Common myeloid progenitor, CD34-positive (primary cell): ENCODE measurements around the gene TMEM247. TPM values are rescaled to one million over a fixed set of nuclear protein-coding genes. Genes with fewer than 3 reads are reported as not detected.

Source experiments
- CTCF ChIA-PET: fragments of 350-600 bp; sonication (Branson Sonifier 250); formaldehyde crosslinking; loops from one replicate; lab custom pipeline; 2021; ENCODE audit warnings: antibody characterized with exemption; lab: Charles Lee
- POLR2A ChIA-PET: fragments of 350-600 bp; sonication (Branson Sonifier 250); formaldehyde crosslinking; loops from one replicate; lab custom pipeline; 2021; ENCODE audit warnings: antibody characterized with exemption; lab: Charles Lee
- DNase-seq, 3 donors: peaks; one replicate each; pipeline versions ENCODE4 v3.0.0 to v3.0.0-alpha.2; 2013
- H3K27ac ChIP-seq, 2 experiments: 1 replicate in 1 of 2; 2 replicates in 1 of 2; pipeline ENCODE4 v1.7.0; 2013; ENCODE audit warnings: inconsistent platforms in 2 of 2, low read length in 2 of 2, mild to moderate bottlenecking in 2 of 2, low read depth in 1 of 2, moderate library complexity in 1 of 2; ENCODE audit not compliant: severe bottlenecking in 2 of 2, insufficient read depth in 1 of 2, poor library complexity in 1 of 2
- H3K27me3 ChIP-seq, 5 experiments: replicated peaks in 2 of 5; 1 replicate in 3 of 5; 2 replicates in 2 of 5; pipeline versions ENCODE4 v1.6.1 to v1.7.0; 2013; ENCODE audit warnings: low read length in 4 of 5, mild to moderate bottlenecking in 2 of 5, moderate library complexity in 2 of 5, inconsistent platforms in 1 of 5; ENCODE audit not compliant: insufficient read depth in 5 of 5, control insufficient read depth in 4 of 5
- H3K36me3 ChIP-seq, 4 experiments: 1 replicate in 2 of 4; 2 replicates in 2 of 4; pipeline versions ENCODE4 v1.6.1 to v1.7.0; 2013; ENCODE audit warnings: low read length in 3 of 4, control low read depth in 1 of 4, mild to moderate bottlenecking in 1 of 4; ENCODE audit not compliant: control insufficient read depth in 4 of 4, insufficient read depth in 4 of 4
- H3K4me1 ChIP-seq, 4 experiments: 1 replicate in 3 of 4; 2 replicates in 1 of 4; pipeline versions ENCODE4 v1.6.1 to v1.7.1; 2013; ENCODE audit warnings: low read length in 3 of 4, mild to moderate bottlenecking in 3 of 4, control low read depth in 1 of 4, inconsistent platforms in 1 of 4, moderate library complexity in 1 of 4; ENCODE audit not compliant: control insufficient read depth in 4 of 4, insufficient read depth in 4 of 4; ENCODE audit errors: control extremely low read depth in 1 of 4
- H3K4me3 ChIP-seq, 7 experiments: 1 replicate in 4 of 7; 2 replicates in 3 of 7; pipeline versions ENCODE4 v1.5.1 to v1.7.0; 2013; ENCODE audit warnings: mild to moderate bottlenecking in 7 of 7, low read length in 6 of 7, moderate library complexity in 6 of 7, inconsistent platforms in 2 of 7, low read depth in 2 of 7, control low read depth in 1 of 7; ENCODE audit not compliant: insufficient read depth in 4 of 7, control insufficient read depth in 1 of 7; ENCODE audit errors: extremely low read depth in 1 of 7
- H3K9me3 ChIP-seq, 5 experiments: 1 replicate in 4 of 5; 2 replicates in 1 of 5; pipeline versions ENCODE4 v1.6.1 to v1.7.1; 2013; ENCODE audit warnings: low read length in 4 of 5, mild to moderate bottlenecking in 2 of 5, inconsistent platforms in 1 of 5, low read depth in 1 of 5, moderate library complexity in 1 of 5; ENCODE audit not compliant: control insufficient read depth in 4 of 5, insufficient read depth in 2 of 5; ENCODE audit errors: control extremely low read depth in 1 of 5
- WGBS: methylation state at CpG from one replicate; pipeline ENCODE4 v1.1.5; 2013; ENCODE audit not compliant: insufficient coverage; 5-methylcytosine and 5-hydroxymethylcytosine counted together
- polyA plus RNA-seq: library from polyadenylated mRNA; unstranded; fragments of 120-200 nt; gene quantifications from one replicate; pipeline ENCODE4 v1.2.1, GENCODE V29; 2013

TMEM247 gene
- polyA plus RNA-seq = not detected

DNA sequence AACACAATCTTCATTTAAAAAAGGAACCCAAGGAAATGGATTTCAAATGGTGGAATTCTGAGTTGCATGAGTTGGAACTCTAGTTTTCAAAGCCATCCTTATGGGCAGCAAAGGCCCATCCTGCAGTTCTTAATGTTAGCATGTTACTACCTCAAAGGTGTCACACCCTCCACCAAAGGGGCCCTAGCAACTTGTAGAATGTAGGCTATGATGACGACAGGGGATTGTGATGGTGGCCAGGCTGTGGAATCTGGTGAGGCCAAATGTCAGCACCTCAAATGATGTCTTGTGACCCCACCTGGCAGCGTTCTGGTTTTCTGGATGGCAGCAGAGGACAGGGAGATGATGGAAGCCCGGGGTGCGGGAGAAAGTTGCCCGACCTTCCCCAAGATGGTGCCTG is at the start of gene TMEM247:
Gene TMEM247, plus strand, starts transcription at position 301 of the 400 bp plus-strand sequence.
- POLR2A ChIA-PET = no interaction called here
- H3K36me3 ChIP-seq = no peaks in the 10 kb centered on the region
- CTCF ChIA-PET = no interaction called here
- no peaks in the 10 kb centered on the region for H3K9me3 ChIP-seq
- H3K4me1 ChIP-seq = no peaks in the 10 kb centered on the region
- no peak within 1 kb of the TSS for H3K27ac ChIP-seq
- H3K4me3 ChIP-seq = no peak within 1 kb of the TSS
- H3K27me3 ChIP-seq = no peaks in the 10 kb centered on the region
- WGBS = 93% methylated on average over 4 of the region's 5 CpGs
- no peak for DNase-seq

DNA sequence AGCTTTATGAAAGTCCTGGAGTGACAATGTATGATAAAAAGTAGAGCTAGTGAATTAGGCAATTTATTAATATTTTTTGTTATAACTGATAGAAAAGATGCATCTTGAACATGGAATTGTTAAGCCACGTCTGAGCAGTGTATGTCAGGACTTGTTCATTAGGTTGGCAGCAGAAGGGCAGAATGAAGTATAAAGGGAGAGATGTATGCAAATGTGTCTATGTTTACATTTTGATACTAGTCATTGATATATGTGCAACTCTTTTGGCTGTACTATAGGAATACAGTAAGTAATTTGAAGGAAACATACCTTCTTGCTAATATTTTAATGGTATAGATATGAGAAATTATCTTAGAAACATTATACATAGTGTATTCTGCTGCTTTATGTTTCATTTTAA is 49.0 kb upstream of the TMEM247 start:
- H3K36me3 ChIP-seq = no peaks in the 10 kb centered on the region
- no peak overlapping the region for H3K4me3 ChIP-seq
- no peaks in the 10 kb centered on the region for H3K27me3 ChIP-seq
- no peak overlapping the region for H3K27ac ChIP-seq
- DNase-seq = no peak
- ChIA-PET POLR2A (no interaction called here), CTCF (no interaction called here)
- H3K4me1 ChIP-seq = peaks cover 0 to 4% (median 1%) of the 10 kb centered on the region in 4 experiments
- 100% methylated on average over 1 of the region's 1 CpG for WGBS
- peaks cover 0 to 5% (median 0%) of the 10 kb centered on the region in 5 experiments for H3K9me3 ChIP-seq

DNA sequence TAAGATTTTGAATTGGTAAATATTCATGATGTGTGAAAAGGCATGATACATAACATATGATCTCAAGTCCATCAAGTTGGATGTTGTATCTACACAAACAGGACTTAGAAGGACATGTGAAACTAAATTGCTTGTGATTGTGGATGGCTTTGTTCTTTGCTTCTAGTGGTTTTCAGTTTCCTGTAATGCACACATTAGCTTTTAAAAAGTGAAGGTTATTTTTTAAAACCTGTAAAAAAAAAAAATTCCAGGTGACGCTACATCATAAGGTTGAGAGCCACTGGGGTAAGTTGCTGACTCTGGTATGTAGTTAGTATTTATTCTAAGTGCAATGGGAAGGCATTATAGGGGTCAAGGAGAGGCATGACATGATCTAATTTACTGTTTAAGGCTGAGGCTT is 48.4 kb upstream of the TMEM247 start:
- peaks cover 0 to 5% (median 0%) of the 10 kb centered on the region in 5 experiments for H3K9me3 ChIP-seq
- no peak overlapping the region for H3K27ac ChIP-seq
- H3K36me3 ChIP-seq = no peaks in the 10 kb centered on the region
- DNase-seq = no peak
- ChIA-PET CTCF (interaction anchor here (0.7 kb wide), 1 partner anchor 9 kb away, joined by 4 read pairs; no protein-coding TSS in a partner anchor), POLR2A (no interaction called here)
- no peak overlapping the region for H3K4me3 ChIP-seq
- no CpG with 5 or more reads among the region's 1 CpG for WGBS
- peaks cover 0 to 4% (median 1%) of the 10 kb centered on the region in 4 experiments for H3K4me1 ChIP-seq
- H3K27me3 ChIP-seq = no peaks in the 10 kb centered on the region

DNA sequence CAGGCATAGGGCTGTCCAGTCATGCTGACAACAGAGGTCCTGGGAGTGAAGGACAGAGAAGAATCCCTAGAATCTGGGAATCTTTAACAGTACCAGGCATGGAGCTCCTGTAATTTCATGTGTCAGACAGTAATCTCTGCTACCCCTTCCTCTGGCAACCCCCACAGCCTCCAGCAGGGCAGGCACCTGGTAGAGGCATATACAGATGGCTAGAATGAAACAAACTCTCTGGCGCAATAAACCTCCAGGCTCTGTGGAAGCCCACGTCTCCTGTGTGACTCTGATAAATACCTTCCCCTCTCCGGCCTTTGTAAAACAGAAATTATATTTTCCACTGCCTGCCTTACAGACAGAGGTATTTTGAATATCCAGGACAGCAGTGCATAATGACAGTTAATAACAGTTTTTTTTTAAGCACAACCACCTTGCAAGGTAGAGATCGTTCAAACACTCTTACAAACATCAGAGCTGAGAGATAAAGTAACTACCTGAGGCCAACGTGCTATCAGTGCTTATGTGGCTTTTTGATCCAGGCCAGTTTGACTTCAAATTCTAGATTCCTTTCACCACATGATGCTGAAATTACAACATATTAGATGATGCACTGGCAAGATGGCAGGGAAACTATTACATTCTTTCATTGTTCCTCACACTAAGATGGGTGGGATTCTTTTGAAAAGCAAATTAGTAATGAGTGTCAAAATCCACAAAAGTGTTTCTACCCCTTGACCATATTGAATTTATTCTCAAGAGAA is 47.7 kb upstream of the TMEM247 start:
- ChIA-PET POLR2A (no interaction called here), CTCF (interaction anchor here (0.7 kb wide), 1 partner anchor 9 kb away, joined by 4 read pairs; no protein-coding TSS in a partner anchor)
- WGBS = 81% methylated on average over 3 of the region's 5 CpGs
- H3K4me1 ChIP-seq = peaks cover 0 to 4% (median 1%) of the 10 kb centered on the region in 4 experiments
- H3K4me3 ChIP-seq = no peak overlapping the region
- no peak overlapping the region for H3K27ac ChIP-seq
- H3K27me3 ChIP-seq = no peaks in the 10 kb centered on the region
- H3K36me3 ChIP-seq = no peaks in the 10 kb centered on the region
- H3K9me3 ChIP-seq = peaks cover 0 to 5% (median 0%) of the 10 kb centered on the region in 5 experiments
- DNase-seq = peak in 2 of 3 donors; percentile 20 to 34

DNA sequence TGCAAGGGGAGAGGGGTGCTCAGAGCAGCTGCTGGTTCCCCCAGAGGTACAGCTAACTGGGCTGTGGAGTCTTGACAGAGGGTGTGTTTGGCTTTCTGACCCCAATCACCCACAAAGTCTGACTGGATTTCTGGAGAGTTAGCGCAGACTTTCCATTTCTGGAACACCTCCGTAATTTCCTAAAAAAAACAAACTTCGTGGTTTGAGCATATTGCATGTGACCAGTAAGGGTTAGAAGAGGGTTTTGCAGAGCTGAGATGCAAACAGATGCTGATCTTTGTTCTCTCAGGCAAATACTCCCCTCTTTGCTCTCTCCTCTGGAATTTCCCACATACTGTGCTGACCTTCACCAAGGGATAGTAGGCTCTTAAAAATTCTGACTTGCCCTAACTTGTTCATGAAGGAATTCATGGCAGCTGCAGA is 44.5 kb upstream of the TMEM247 start:
- H3K4me1 ChIP-seq = peaks cover 0 to 5% (median 3%) of the 10 kb centered on the region in 4 experiments
- H3K9me3 ChIP-seq = no peaks in the 10 kb centered on the region
- CTCF ChIA-PET = no interaction called here
- no peak overlapping the region for H3K27ac ChIP-seq
- DNase-seq = no peak
- no peaks in the 10 kb centered on the region for H3K36me3 ChIP-seq
- WGBS = no CpG with 5 or more reads among the region's 3 CpGs
- POLR2A ChIA-PET = no interaction called here
- H3K27me3 ChIP-seq = no peaks in the 10 kb centered on the region
- no peak overlapping the region for H3K4me3 ChIP-seq

DNA sequence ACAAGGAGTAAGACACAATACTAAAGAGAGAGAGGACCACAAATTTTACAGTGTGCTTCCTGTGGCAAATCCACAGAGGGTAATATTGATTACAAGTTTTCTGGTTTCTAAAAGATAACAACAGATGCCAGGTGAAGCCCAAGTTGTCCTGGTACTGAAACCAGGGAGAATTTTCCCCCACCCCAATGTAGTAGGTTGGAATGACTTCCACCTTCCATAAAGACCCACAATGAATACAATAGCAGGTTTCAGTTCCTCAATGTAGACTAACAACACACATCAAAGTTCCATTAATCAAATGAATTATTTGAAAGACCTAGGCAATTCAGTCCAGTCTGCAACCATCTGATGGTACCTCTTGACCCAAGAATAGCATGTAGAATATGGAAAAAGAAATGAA is 44.0 kb upstream of the TMEM247 start:
- no peaks in the 10 kb centered on the region for H3K27me3 ChIP-seq
- ChIA-PET CTCF (no interaction called here), POLR2A (no interaction called here)
- H3K36me3 ChIP-seq = no peaks in the 10 kb centered on the region
- no peak overlapping the region for H3K27ac ChIP-seq
- H3K4me1 ChIP-seq = peaks cover 0 to 5% (median 3%) of the 10 kb centered on the region in 4 experiments
- H3K4me3 ChIP-seq = no peak overlapping the region
- no peak for DNase-seq
- no peaks in the 10 kb centered on the region for H3K9me3 ChIP-seq

DNA sequence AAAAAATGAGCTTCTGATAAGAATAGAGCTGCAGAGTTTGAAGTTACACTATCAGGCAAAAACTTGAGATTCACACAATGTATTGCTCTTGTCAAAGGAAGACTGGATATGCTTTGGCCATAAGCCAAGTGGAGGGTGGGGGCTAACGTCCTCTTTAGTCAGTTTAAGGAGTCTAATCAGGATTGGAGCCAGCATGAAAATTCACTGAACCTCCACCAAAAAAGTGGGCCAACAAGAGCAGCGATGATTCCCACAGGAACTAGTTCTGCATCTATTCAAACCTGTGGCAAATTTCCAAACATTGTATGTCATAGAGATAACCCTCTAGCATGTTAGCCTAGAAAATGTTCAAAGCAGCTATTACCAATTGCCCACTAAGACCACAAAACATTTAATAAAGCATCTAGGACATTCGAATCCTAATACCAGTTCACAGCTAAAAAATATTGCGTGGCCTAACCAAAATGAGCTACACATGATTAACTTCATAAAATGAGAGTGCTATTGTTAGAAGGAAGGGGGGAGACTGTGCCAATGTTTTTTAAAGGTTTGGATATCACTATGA is 43.5 kb upstream of the TMEM247 start:
- WGBS = 100% methylated on average over 2 of the region's 4 CpGs
- Histone ChIP-seq H3K4me3 (no peak overlapping the region), H3K9me3 (no peaks in the 10 kb centered on the region), H3K27ac (no peak overlapping the region), H3K36me3 (no peaks in the 10 kb centered on the region), H3K27me3 (no peaks in the 10 kb centered on the region), H3K4me1 (peaks cover 0 to 5% (median 3%) of the 10 kb centered on the region in 4 experiments)
- ChIA-PET CTCF (interaction anchor here (0.7 to 1.4 kb wide), 4 partner anchors 8 to 33 kb away, joined by 3 read pairs; no protein-coding TSS in a partner anchor), POLR2A (interaction anchor here (0.5 kb wide), 1 partner anchor 33 kb away, joined by 3 read pairs; no protein-coding TSS in a partner anchor)
- DNase-seq = no peak
